Activated CD8-positive, alpha-beta memory T cell treated with anti-CD3 and anti-CD28 coated beads, Interleukin-2, amount 50 U/mL, for 4 hours (primary cell): ENCODE data around the gene COL9A3.
"Not testable (repeated sequence)": the region's sequence is repeated elsewhere in the genome, so short reads cannot be mapped to it uniquely, and the experiment has no call there.

ENCODE experiments used
- DNase-seq: peaks from one replicate; pipeline ENCODE4 v3.0.0-alpha.2; 2020

The COL9A3 gene

GRCh38 chr20:62840244-62841197 lies 23.7 kb downstream of the COL9A3 start:
- no peak for DNase-seq

GRCh38 chr20:62841705-62842212 lies 24.9 kb downstream of the COL9A3 start:
- DNase-seq, result no peak

- no peak for DNase-seq
Measured at GRCh38 chr20:62843656-62844055, 26.8 kb downstream of the COL9A3 start.

- no peak for DNase-seq
Measured at GRCh38 chr20:62844182-62844581, 27.3 kb downstream of the COL9A3 start.

- DNase-seq, result no peak
Measured at GRCh38 chr20:62845416-62846160, 28.7 kb downstream of the COL9A3 start.

GRCh38 chr20:62846166-62846890 lies 29.5 kb downstream of the COL9A3 start:
- DNase-seq, result no peak

- DNase-seq, result not testable (repeated sequence)
Measured at GRCh38 chr20:62848917-62849316, 32.1 kb downstream of the COL9A3 start.

- no peak for DNase-seq
Measured at GRCh38 chr20:62849431-62849830, 32.6 kb downstream of the COL9A3 start.

GRCh38 chr20:62850333-62850974 lies 33.6 kb downstream of the COL9A3 start:
- no peak for DNase-seq

GRCh38 chr20:62852196-62852595 lies 35.3 kb downstream of the COL9A3 start:
- no peak for DNase-seq

GRCh38 chr20:62852841-62853240 lies 36.0 kb downstream of the COL9A3 start:
- no peak for DNase-seq

GRCh38 chr20:62853304-62853703 lies 36.5 kb downstream of the COL9A3 start:
- not testable (repeated sequence) for DNase-seq

- DNase-seq, result no peak
Measured at GRCh38 chr20:62854121-62854520, 37.3 kb downstream of the COL9A3 start.

- DNase-seq, result no peak
Measured at GRCh38 chr20:62855120-62855519, 38.3 kb downstream of the COL9A3 start.

- DNase-seq, result no peak
Measured at GRCh38 chr20:62856931-62857619, 40.2 kb downstream of the COL9A3 start.

GRCh38 chr20:62858058-62858830 lies 41.4 kb downstream of the COL9A3 start:
- DNase-seq, result no peak

- DNase-seq, result no peak
Measured at GRCh38 chr20:62859721-62860120, 42.9 kb downstream of the COL9A3 start.

GRCh38 chr20:62860391-62860923 lies 43.6 kb downstream of the COL9A3 start:
- DNase-seq, result no peak

GRCh38 chr20:62860924-62861691 lies 44.3 kb downstream of the COL9A3 start:
- DNase-seq, result peak; percentile 42
